Neural progenitor cell (in vitro differentiated cells): ENCODE data around the gene CNOT4.

Experiments
- EZH2 ChIP-seq: fragments of 200-600 bp; sonication (generic); IDR thresholded peaks from 2 replicates; pipeline ENCODE4 v1.6.1; 2017; ENCODE audit warnings: antibody characterized with exemption, mild to moderate bottlenecking, moderate library complexity
- EZH2phosphoT487 ChIP-seq: fragments of 200-600 bp; sonication (generic); IDR thresholded peaks from 2 replicates; pipeline ENCODE4 v1.6.1; 2017; ENCODE audit warnings: antibody characterized with exemption
- TF ChIP-seq, protein P1 (sequence below): fragments of 200-600 bp; sonication (generic); IDR thresholded peaks from 2 replicates; pipeline ENCODE4 v1.5.1; 2017; ENCODE audit warnings: antibody characterized with exemption, mild to moderate bottlenecking

DNA sequence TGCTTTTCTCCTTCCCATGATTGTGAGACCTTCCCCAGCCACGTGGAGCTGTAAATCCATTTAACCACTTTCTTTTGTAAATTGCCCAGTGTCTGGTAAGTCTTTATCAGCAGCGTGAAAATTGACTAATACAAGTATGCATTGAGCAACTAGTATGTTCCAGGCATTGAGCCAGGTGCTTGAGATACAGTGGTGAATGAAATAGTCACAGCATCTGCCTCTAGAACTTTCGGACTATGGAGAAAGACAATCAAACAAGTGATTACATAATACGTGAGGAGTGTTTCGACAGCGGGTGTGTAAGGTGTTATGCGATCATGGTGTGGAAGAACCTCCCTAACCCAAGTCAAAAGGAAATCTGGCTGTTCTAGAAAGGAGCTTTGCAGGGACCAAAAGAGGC, 26.2 kb upstream of the CNOT4 start:
- TF ChIP-seq EZH2phosphoT487, result no peak
- TF ChIP-seq, protein P1, sequence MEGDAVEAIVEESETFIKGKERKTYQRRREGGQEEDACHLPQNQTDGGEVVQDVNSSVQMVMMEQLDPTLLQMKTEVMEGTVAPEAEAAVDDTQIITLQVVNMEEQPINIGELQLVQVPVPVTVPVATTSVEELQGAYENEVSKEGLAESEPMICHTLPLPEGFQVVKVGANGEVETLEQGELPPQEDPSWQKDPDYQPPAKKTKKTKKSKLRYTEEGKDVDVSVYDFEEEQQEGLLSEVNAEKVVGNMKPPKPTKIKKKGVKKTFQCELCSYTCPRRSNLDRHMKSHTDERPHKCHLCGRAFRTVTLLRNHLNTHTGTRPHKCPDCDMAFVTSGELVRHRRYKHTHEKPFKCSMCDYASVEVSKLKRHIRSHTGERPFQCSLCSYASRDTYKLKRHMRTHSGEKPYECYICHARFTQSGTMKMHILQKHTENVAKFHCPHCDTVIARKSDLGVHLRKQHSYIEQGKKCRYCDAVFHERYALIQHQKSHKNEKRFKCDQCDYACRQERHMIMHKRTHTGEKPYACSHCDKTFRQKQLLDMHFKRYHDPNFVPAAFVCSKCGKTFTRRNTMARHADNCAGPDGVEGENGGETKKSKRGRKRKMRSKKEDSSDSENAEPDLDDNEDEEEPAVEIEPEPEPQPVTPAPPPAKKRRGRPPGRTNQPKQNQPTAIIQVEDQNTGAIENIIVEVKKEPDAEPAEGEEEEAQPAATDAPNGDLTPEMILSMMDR, result no peak
- TF ChIP-seq EZH2, result no peak
